ENCODE data around the gene TNS1. TPM values are rescaled to one million over a fixed set of nuclear protein-coding genes. Genes with fewer than 3 reads are reported as not detected.

The TNS1 gene
- total RNA-seq, 1 experiment from 2014 or later, result 0.49 TPM

DNA sequence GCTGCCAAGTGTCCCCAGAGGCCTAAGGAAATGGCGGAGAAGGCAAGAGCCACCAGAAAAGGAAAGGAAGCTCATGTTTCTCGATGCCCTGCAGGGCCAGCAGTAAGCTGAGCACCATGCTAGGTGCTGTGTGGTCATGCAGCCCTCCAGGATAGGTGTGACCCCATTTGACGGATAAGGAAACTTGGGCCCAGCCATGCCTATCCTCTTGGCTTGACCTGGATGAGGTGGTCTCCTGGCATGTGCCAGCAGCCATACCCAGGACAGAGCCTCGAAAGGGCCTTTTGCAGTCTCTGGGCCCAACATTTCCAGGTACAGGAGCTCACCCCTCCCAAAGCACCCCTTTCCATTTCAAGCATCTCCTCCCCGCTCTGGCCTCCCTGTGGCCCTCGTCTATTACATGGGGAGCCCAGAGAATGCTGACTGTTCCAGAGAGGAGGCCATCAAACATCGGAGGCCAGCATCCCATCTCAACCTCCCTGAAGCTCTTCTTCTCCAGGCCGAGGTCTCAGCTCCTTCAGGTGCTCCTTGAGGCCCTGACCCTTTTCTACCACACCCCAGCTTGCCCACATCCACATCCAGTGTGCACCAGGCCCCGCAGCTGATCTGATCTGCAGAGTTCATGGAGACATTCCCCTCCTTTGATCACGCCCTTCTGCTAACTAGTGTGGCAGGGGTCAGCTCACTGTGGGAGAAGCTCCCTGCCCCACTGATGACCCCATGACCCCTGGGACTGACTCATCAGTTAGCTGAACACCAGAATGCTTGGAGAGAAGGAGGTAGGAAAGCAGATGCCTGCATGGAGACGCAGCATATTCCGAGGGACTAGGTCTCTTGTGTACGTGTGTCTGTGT is 208.4 kb downstream of the TNS1 start:
- TF ChIP-seq TCF7L2 (IDR thresholded peaks at IDR 0.05; ENCODE audit: low read depth, low read length), result no peak
- no peak for TF ChIP-seq POLR2AphosphoS5 (IDR thresholded peaks at IDR 0.05; ENCODE audit: low read depth, low read length)
- TF ChIP-seq REST (IDR thresholded peaks at IDR 0.05; ENCODE audit: insufficient read depth in 1 of 2, low read depth in 2 of 2, low read length in 1 of 2), result no peak
- no peak for TF ChIP-seq CTCF (IDR thresholded peaks at IDR 0.05)
- no peak for TF ChIP-seq SIN3A (IDR thresholded peaks at IDR 0.05; ENCODE audit: borderline replicate concordance, insufficient read depth, low read depth, low read length)
- ChIA-PET CTCF (no interaction called here), POLR2A (no interaction called here)
- no peak for ATAC-seq
- Histone ChIP-seq H3K27me3 (ENCODE audit: control insufficient read depth, insufficient read depth, low read length) (no peaks in the 10 kb centered on the region), H3K4me3 (ENCODE audit: low read depth in 2 of 2, low read length in 2 of 2) (no peak overlapping the region), H3K27ac (ENCODE audit: low read length) (no peak overlapping the region), H3K4me1 (ENCODE audit: control insufficient read depth, insufficient read depth, low read length) (no peaks in the 10 kb centered on the region), H3K9me3 (ENCODE audit: control insufficient read depth, insufficient read depth, low read depth, low read length) (no peaks in the 10 kb centered on the region), H3K36me3 (ENCODE audit: control insufficient read depth, insufficient read depth, low read length) (no peaks in the 10 kb centered on the region; the same call in 1 of the 2 replicates)
- no peak for DNase-seq (ENCODE audit: low read depth, low spot score)
- intact Hi-C loops (cut with micrococcal nuclease; ENCODE audit: unreplicated experiment) (no loop called here), in situ Hi-C loops (cut with HindIII; ENCODE audit: low pct_unique_long_range_greater_than_20kb, low sequenced_read_pairs) (no loop called here)
- no TSS peak for BruUV-seq (replicated peaks)

- CTCF ChIA-PET, result no interaction called here
- intact Hi-C loops (cut with micrococcal nuclease; ENCODE audit: unreplicated experiment) (no loop called here), in situ Hi-C loops (cut with HindIII; ENCODE audit: low pct_unique_long_range_greater_than_20kb, low sequenced_read_pairs) (no loop called here)
- no TSS peak for BruUV-seq (replicated peaks)
- Histone ChIP-seq H3K4me3 (ENCODE audit: low read depth in 2 of 2, low read length in 2 of 2) (no peak overlapping the region), H3K9me3 (ENCODE audit: control insufficient read depth, insufficient read depth, low read depth, low read length) (no peaks in the 10 kb centered on the region), H3K36me3 (ENCODE audit: control insufficient read depth, insufficient read depth, low read length) (no peaks in the 10 kb centered on the region; the same call in 1 of the 2 replicates), H3K27me3 (ENCODE audit: control insufficient read depth, insufficient read depth, low read length) (no peaks in the 10 kb centered on the region), H3K27ac (ENCODE audit: low read length) (no peak overlapping the region), H3K4me1 (ENCODE audit: control insufficient read depth, insufficient read depth, low read length) (no peaks in the 10 kb centered on the region)
- no peak for ATAC-seq
- TF ChIP-seq CTCF (IDR thresholded peaks at IDR 0.05), result no peak
- TF ChIP-seq REST (IDR thresholded peaks at IDR 0.05; ENCODE audit: insufficient read depth in 1 of 2, low read depth in 2 of 2, low read length in 1 of 2), result no peak
- TF ChIP-seq POLR2AphosphoS5 (IDR thresholded peaks at IDR 0.05; ENCODE audit: low read depth, low read length), result no peak
- DNase-seq (ENCODE audit: low read depth, low spot score), result no peak
- POLR2A ChIA-PET, result no interaction called here
Measured at GRCh38 chr2:217793566-217794132, 209.1 kb downstream of the TNS1 start.

Data from Panc1 (cell line).